GM10248 (cell line): ENCODE results near the gene IQGAP3.

Experiments
- CTCF ChIA-PET: fragments of 300-600 bp; sonication (Branson Sonifier 250); formaldehyde crosslinking; extraction: SDS; loops from one replicate; lab custom pipeline; 2021; ENCODE audit warnings: antibody characterized with exemption; lab: Yijun Ruan, JAX
- POLR2A ChIA-PET: fragments of 350-650 bp; sonication (Branson Sonifier 250); formaldehyde crosslinking; extraction: SDS; loops from one replicate; lab custom pipeline; 2020; ENCODE audit warnings: antibody characterized with exemption; lab: Yijun Ruan, JAX
- DNase-seq: peaks from one replicate; pipeline ENCODE4 v3.0.0; 2012; ENCODE audit errors: extremely low spot score
- TF ChIP-seq, protein P1 (sequence below): IDR thresholded peaks from 2 replicates; pipeline ENCODE4 v1.5.1; 2012; ENCODE audit warnings: mild to moderate bottlenecking, low read depth; ENCODE audit errors: extremely low read depth, missing control alignments, control extremely low read depth

The IQGAP3 gene

DNA sequence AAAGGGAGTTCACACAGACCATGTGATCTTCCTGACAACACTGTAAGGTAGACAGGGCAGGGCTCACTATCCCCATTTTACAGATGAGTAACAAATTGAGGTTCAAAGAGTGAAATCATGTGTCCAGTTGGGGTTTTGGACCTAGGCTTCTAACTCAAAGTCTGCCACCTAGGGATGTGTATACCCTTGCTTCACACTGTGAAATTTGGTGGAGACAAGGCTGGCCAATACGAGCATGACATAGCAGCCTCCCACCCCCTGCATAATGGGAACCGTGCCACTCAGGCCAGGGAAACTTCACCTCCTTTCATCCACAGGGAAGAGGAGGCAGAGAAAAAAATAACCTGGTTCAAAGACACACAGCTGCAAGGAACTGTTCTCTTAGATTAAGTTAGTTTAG lies 6.8 kb downstream of the IQGAP3 start:
- POLR2A ChIA-PET: no interaction called here
- CTCF ChIA-PET: interaction anchor here (1.0 to 2.3 kb wide), 4 partner anchors 9 to 180 kb away, joined by 3 to 5 read pairs (median 4); no protein-coding TSS in a partner anchor
- DNase-seq: no peak
- TF ChIP-seq, protein P1, sequence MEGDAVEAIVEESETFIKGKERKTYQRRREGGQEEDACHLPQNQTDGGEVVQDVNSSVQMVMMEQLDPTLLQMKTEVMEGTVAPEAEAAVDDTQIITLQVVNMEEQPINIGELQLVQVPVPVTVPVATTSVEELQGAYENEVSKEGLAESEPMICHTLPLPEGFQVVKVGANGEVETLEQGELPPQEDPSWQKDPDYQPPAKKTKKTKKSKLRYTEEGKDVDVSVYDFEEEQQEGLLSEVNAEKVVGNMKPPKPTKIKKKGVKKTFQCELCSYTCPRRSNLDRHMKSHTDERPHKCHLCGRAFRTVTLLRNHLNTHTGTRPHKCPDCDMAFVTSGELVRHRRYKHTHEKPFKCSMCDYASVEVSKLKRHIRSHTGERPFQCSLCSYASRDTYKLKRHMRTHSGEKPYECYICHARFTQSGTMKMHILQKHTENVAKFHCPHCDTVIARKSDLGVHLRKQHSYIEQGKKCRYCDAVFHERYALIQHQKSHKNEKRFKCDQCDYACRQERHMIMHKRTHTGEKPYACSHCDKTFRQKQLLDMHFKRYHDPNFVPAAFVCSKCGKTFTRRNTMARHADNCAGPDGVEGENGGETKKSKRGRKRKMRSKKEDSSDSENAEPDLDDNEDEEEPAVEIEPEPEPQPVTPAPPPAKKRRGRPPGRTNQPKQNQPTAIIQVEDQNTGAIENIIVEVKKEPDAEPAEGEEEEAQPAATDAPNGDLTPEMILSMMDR: no peak

DNA sequence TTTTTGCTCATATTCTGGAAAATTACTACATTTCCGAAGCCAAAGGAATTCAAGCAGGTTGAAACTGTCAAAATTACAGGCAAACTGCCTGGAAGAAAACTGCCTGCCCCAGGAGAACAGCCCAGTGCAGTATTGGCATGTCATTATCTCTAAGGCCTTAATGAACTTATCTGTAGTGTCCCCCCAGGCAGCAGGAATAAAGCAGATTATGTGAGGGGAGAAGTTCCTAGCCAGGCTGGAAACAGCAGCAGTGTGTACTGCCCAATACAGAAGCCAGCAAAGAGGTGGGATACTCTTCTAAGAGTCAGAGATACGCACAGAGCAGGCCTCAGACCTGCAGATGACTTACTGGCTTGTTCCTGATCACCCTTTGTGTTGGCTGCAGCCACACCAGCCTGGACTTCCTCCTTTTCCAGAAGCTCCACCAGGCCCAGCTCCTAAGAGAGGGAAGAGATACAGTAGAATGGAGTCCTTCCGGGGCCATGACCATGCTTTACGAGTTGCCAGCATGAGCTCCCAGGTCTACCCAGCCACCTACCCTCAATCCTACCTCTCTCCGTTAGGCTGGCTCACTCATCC lies 11.7 kb downstream of the IQGAP3 start:
- CTCF ChIA-PET: interaction anchor here (1.3 to 1.4 kb wide), 2 partner anchors 20 to 35 kb away, joined by 3 read pairs; no protein-coding TSS in a partner anchor
- POLR2A ChIA-PET: no interaction called here
- TF ChIP-seq, protein P1: no peak
- DNase-seq: no peak

DNA sequence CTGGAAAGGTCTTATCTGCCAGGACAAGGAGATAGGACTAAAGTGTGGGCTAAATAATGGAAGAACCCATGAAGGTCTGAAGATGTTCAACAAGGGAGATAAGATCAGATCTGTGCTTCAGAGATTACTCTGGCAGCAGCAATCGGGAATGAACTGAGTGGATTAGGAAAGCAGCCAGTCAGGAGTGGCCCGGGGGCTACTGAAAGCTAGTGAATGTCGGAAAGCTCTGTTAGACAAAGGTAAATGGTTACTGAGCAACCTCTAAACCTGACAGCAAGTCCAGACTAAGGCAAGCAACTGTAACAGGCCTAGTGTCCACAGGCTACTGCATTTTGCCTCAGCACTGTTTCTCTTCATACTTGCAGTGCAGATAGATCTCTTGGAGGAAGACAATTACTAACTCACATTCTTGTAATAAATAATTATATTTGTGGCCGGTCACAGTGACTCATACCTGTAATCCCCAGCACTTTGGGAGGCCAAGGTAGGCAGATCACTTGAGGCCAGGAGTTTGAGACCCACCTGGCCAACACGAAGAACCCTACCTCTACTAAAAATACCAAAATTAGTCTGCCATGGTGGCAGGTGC lies 12.5 kb downstream of the IQGAP3 start:
- no peak for DNase-seq
- TF ChIP-seq, protein P1: no peak
- POLR2A ChIA-PET: no interaction called here
- CTCF ChIA-PET: interaction anchor here (1.2 kb wide), 1 partner anchor 32 kb away, joined by 3 read pairs; no protein-coding TSS in a partner anchor

GRCh38 chr1:156559086-156559796 lies 13.1 kb downstream of the IQGAP3 start:
- no peak for DNase-seq
- POLR2A ChIA-PET: no interaction called here
- CTCF ChIA-PET: interaction anchor here (1.2 kb wide), 1 partner anchor 32 kb away, joined by 3 read pairs; no protein-coding TSS in a partner anchor
- TF ChIP-seq, protein P1: no peak

GRCh38 chr1:156556354-156556753 lies 16.0 kb downstream of the IQGAP3 start:
- CTCF ChIA-PET: interaction anchor here (0.7 to 1.1 kb wide), 4 partner anchors 9 to 26 kb away, joined by 3 read pairs; no protein-coding TSS in a partner anchor
- TF ChIP-seq, protein P1: no peak
- no peak for DNase-seq
- POLR2A ChIA-PET: no interaction called here

GRCh38 chr1:156555715-156556114 lies 16.6 kb downstream of the IQGAP3 start:
- TF ChIP-seq, protein P1: no peak
- ChIA-PET CTCF (interaction anchor here (1.0 to 1.6 kb wide), 7 partner anchors 11 to 170 kb away, joined by 3 to 5 read pairs (median 3); no protein-coding TSS in a partner anchor), POLR2A (no interaction called here)
- DNase-seq: no peak
